GM19328 (cell line): Measurements from ENCODE around the gene TSPAN18.

ENCODE experiments used
- ATAC-seq: cut with Tn5 transposase; IDR thresholded peaks from one replicate; pipeline ENCODE4 v1.9.1; 2021; ENCODE audit warnings: mild to moderate bottlenecking, moderate library complexity; ENCODE audit not compliant: unreplicated experiment

Gene TSPAN18

GRCh38 chr11:44793350-44794090 is 66.8 kb downstream of the TSPAN18 start:
- ATAC-seq, result no peak

- no peak for ATAC-seq
Measured at GRCh38 chr11:44795803-44796535, 69.2 kb downstream of the TSPAN18 start.

GRCh38 chr11:44797051-44797450 is 70.3 kb downstream of the TSPAN18 start:
- no peak for ATAC-seq

GRCh38 chr11:44797886-44798606 is 71.3 kb downstream of the TSPAN18 start:
- no peak for ATAC-seq

- no peak for ATAC-seq
Measured at GRCh38 chr11:44798607-44798972, 71.8 kb downstream of the TSPAN18 start.

- no peak for ATAC-seq
Measured at GRCh38 chr11:44799012-44799411, 72.2 kb downstream of the TSPAN18 start.

- ATAC-seq, result no peak
Measured at GRCh38 chr11:44802347-44802746, 75.6 kb downstream of the TSPAN18 start.

- ATAC-seq, result no peak
Measured at GRCh38 chr11:44803009-44803408, 76.2 kb downstream of the TSPAN18 start.

GRCh38 chr11:44804449-44805437 is 78.0 kb downstream of the TSPAN18 start:
- ATAC-seq, result no peak

- no peak for ATAC-seq
Measured at GRCh38 chr11:44805596-44805995, 78.8 kb downstream of the TSPAN18 start.

- no peak for ATAC-seq
Measured at GRCh38 chr11:44808053-44808753, 81.4 kb downstream of the TSPAN18 start.

GRCh38 chr11:44809283-44809682 is 82.5 kb downstream of the TSPAN18 start:
- no peak for ATAC-seq

- no peak for ATAC-seq
Measured at GRCh38 chr11:44811841-44812448, 85.2 kb downstream of the TSPAN18 start.

GRCh38 chr11:44812971-44813370 is 86.2 kb downstream of the TSPAN18 start:
- no peak for ATAC-seq

GRCh38 chr11:44813401-44813800 is 86.6 kb downstream of the TSPAN18 start:
- no peak for ATAC-seq

- no peak for ATAC-seq
Measured at GRCh38 chr11:44814881-44815592, 88.3 kb downstream of the TSPAN18 start.

GRCh38 chr11:44815917-44816456 is 89.2 kb downstream of the TSPAN18 start:
- ATAC-seq, result no peak

GRCh38 chr11:44816761-44817160 is 90.0 kb downstream of the TSPAN18 start:
- no peak for ATAC-seq
